HepG2 (cell line): ENCODE results near the gene MILR1. TPM values are rescaled to one million over a fixed set of nuclear protein-coding genes. Genes with fewer than 3 reads are reported as not detected.

Experiments
- ATAC-seq: fragments of 200-7000 bp; cut with Tn5 transposase; 3 replicates; pipeline ENCODE4 v1.9.1; 2020; ENCODE audit warnings: mild to moderate bottlenecking, moderate library complexity
- BruUV-seq: library from RNA; stranded (reverse); fragments of 400-500 nt; replicated peaks from 2 replicates; lab custom pipeline; 2021; lab: Mats Ljungman, UMichigan
- CTCF ChIA-PET: fragments of 300-600 bp; formaldehyde crosslinking; extraction: SDS; loops from one replicate; lab custom pipeline; 2021; ENCODE audit warnings: low total read pairs, inconsistent platforms, low intra/inter-chr PET ratio; lab: Yijun Ruan, JAX
- POLR2A ChIA-PET: fragments of 350-600 bp; sonication (Branson Sonifier 250); formaldehyde crosslinking; loops from one replicate; lab custom pipeline; 2020; ENCODE audit warnings: antibody characterized with exemption, inconsistent platforms; lab: Yijun Ruan, JAX
- DNase-seq: peaks from one replicate; pipeline ENCODE4 v3.0.0-alpha.2; 2015; ENCODE audit warnings: low spot score
- FAIRE-seq: peaks from 3 replicates; lab custom pipeline; 2011; peaks lifted over from hg19 to GRCh38; lab: Jason Lieb, UNC
- H2AFZ ChIP-seq: one replicate; pipeline ENCODE4 v1.6.1; 2011; ENCODE audit warnings: low read length, inconsistent platforms
- H3K27ac ChIP-seq: fragments of 300-600 bp; 3 replicates; pipeline ENCODE4 v1.8.0; 2011; ENCODE audit warnings: mixed run types, mild to moderate bottlenecking, mixed read lengths, low read length, inconsistent platforms; ENCODE audit not compliant: insufficient read depth; ENCODE audit errors: extremely low read length
- H3K27me3 ChIP-seq, 2 experiments: fragments of 200-600 bp in 1 of 2; 2 replicates in 1 of 2; 3 replicates in 1 of 2; pipeline versions ENCODE4 v1.6.0 to v1.8.0; 2011; ENCODE audit warnings: low read length in 2 of 2, mild to moderate bottlenecking in 2 of 2, moderate library complexity in 2 of 2, inconsistent platforms in 1 of 2; ENCODE audit not compliant: insufficient read depth in 2 of 2, control insufficient read depth in 1 of 2
- H3K36me3 ChIP-seq, 2 experiments: fragments of 200-600 bp in 1 of 2; replicated peaks in 1 of 2; 2 replicates in 1 of 2; 3 replicates in 1 of 2; pipeline versions ENCODE4 v1.5.1 to v1.8.0; 2011; ENCODE audit warnings: low read length in 2 of 2, inconsistent platforms in 1 of 2; ENCODE audit not compliant: insufficient read depth in 2 of 2, control insufficient read depth in 1 of 2
- H3K4me1 ChIP-seq: 2 replicates; pipeline ENCODE4 v1.5.1; 2012; ENCODE audit warnings: low read length, inconsistent platforms; ENCODE audit not compliant: insufficient read depth
- H3K4me2 ChIP-seq: 2 replicates; pipeline ENCODE4 v1.6.0; 2011; ENCODE audit warnings: low read depth, low read length, inconsistent platforms
- H3K4me3 ChIP-seq, 3 experiments: fragments of 200-600 bp in 1 of 3; sonication (generic), shearing (Covaris generic) in 1 of 3; replicated peaks in 1 of 3; 2 replicates each; pipeline ENCODE4 v1.5.1; 2011 to 2016; ENCODE audit warnings: low read length in 3 of 3, inconsistent platforms in 2 of 3, low read depth in 2 of 3, mild to moderate bottlenecking in 2 of 3, control low read depth in 1 of 3, mixed read lengths in 1 of 3; ENCODE audit not compliant: insufficient read depth in 1 of 3
- H3K79me2 ChIP-seq: one replicate; pipeline ENCODE4 v1.6.1; 2011; ENCODE audit warnings: low read length, inconsistent platforms; ENCODE audit not compliant: insufficient read depth
- H3K9ac ChIP-seq: 2 replicates; pipeline ENCODE4 v1.6.0; 2011; ENCODE audit warnings: mild to moderate bottlenecking, low read depth, low read length, inconsistent platforms; ENCODE audit not compliant: insufficient read depth
- H3K9me3 ChIP-seq: 2 replicates; pipeline ENCODE4 v1.5.1; 2012; ENCODE audit warnings: mild to moderate bottlenecking, low read length
- H4K20me1 ChIP-seq: 2 replicates; pipeline ENCODE4 v1.6.0; 2011; ENCODE audit warnings: inconsistent platforms, mild to moderate bottlenecking, low read length, moderate library complexity; ENCODE audit not compliant: insufficient read depth
- ARHGAP35 ChIP-seq: sonication (generic); formaldehyde crosslinking; IDR thresholded peaks from 2 replicates; pipeline ENCODE4 v1.9.0; 2022; ENCODE audit warnings: mild to moderate bottlenecking, inconsistent platforms, moderate library complexity, missing genetic modification reagents, borderline replicate concordance
- GTF2F1 ChIP-seq: fragments of 150-350 bp; IDR thresholded peaks from 2 replicates; pipeline ENCODE4 v1.6.1; 2014; ENCODE audit warnings: low read length
- KLF16 ChIP-seq, 2 experiments: sonication (generic) in 1 of 2; formaldehyde crosslinking in 1 of 2; IDR thresholded peaks; 2 replicates each; pipeline versions ENCODE4 v1.6.1 to v1.8.0; 2016 to 2023; ENCODE audit warnings: missing genetic modification reagents in 2 of 2, missing compliant biosample characterization in 1 of 2
- MTA3 ChIP-seq: sonication (generic); formaldehyde crosslinking; IDR thresholded peaks from 2 replicates; pipeline ENCODE4 v1.4.0; 2020; ENCODE audit warnings: missing genetic modification reagents
- POLR2AphosphoS5 ChIP-seq: IDR thresholded peaks from 2 replicates; pipeline ENCODE4 v1.6.1; 2012; ENCODE audit warnings: low read depth, low read length
- RBAK ChIP-seq: sonication (generic); formaldehyde crosslinking; IDR thresholded peaks from 2 replicates; pipeline ENCODE4 v1.5.1; 2020; ENCODE audit warnings: mild to moderate bottlenecking, missing genetic modification reagents
- RORA ChIP-seq: sonication (generic); formaldehyde crosslinking; IDR thresholded peaks from 2 replicates; pipeline ENCODE4 v1.5.0; 2020; ENCODE audit warnings: mild to moderate bottlenecking, missing genetic modification reagents, moderate library complexity
- TBL1XR1 ChIP-seq: fragments of 150-350 bp; IDR thresholded peaks from 2 replicates; pipeline ENCODE4 v1.6.1; 2014; ENCODE audit warnings: borderline replicate concordance, low read length; ENCODE audit not compliant: partially characterized antibody
- UBTF ChIP-seq: sonication (generic); formaldehyde crosslinking; IDR thresholded peaks from 2 replicates; pipeline ENCODE4 v1.4.0; 2020; ENCODE audit warnings: mild to moderate bottlenecking, missing genetic modification reagents
- ZMYM3 ChIP-seq: sonication (generic); formaldehyde crosslinking; IDR thresholded peaks from 2 replicates; pipeline ENCODE4 v1.5.1; 2020; ENCODE audit warnings: mild to moderate bottlenecking, missing genetic modification reagents
- ZNF24 ChIP-seq: fragments of 450-650 bp; IDR thresholded peaks from 2 replicates; pipeline ENCODE4 v1.6.1; 2017; ENCODE audit warnings: antibody characterized with exemption, mild to moderate bottlenecking
- ZNF34 ChIP-seq: sonication (generic); formaldehyde crosslinking; IDR thresholded peaks from 2 replicates; pipeline ENCODE4 v1.4.0; 2020; ENCODE audit warnings: mild to moderate bottlenecking, missing genetic modification reagents, borderline replicate concordance
- ZNF468 ChIP-seq: sonication (generic); formaldehyde crosslinking; IDR thresholded peaks from 2 replicates; pipeline ENCODE4 v1.8.0; 2022; ENCODE audit warnings: mild to moderate bottlenecking, moderate library complexity, missing genetic modification reagents
- ZNF597 ChIP-seq: sonication (generic); formaldehyde crosslinking; IDR thresholded peaks from 2 replicates; pipeline ENCODE4 v1.5.0; 2020; ENCODE audit warnings: missing genetic modification reagents
- ZNF660 ChIP-seq: sonication (generic); formaldehyde crosslinking; IDR thresholded peaks from 2 replicates; pipeline ENCODE4 v1.5.1; 2020; ENCODE audit warnings: mild to moderate bottlenecking, low read depth, missing genetic modification reagents, borderline replicate concordance
- WGBS: methylation state at CpG from one replicate; pipeline ENCODE4 v1.1.6; 2017; ENCODE audit warnings: low lambda C conversion rate; 5-methylcytosine and 5-hydroxymethylcytosine counted together
- in situ Hi-C: cut with HindIII; loops from 2 replicates; pipeline ENCODE4 v1.10.0; 2017; ENCODE audit warnings: low pct_unique_long_range_greater_than_20kb; ENCODE audit not compliant: extremely low pct_ligation_motif_present
- intact Hi-C: fragments of 100-400 bp; cut with micrococcal nuclease; formaldehyde crosslinking; loops from one replicate; pipeline ENCODE4 v1.10.0; 2022; ENCODE audit not compliant: unreplicated experiment
- polyA plus RNA-seq, 8 experiments: library from polyadenylated mRNA; depleted of rRNA in 3 of 8; stranded (reverse) in 7 of 8; unstranded in 1 of 8; fragments of >200 nt; fragmentation: Illumina TruSeq in 4 of 8; extraction: Trizol in 4 of 8; gene quantifications; 2 replicates each; pipeline versions ENCODE4 v1.2.1 to v1.2.3, GENCODE V29; 2011 to 2016; ENCODE audit warnings: low read depth in 4 of 8, missing spikeins in 1 of 8, mixed read lengths in 1 of 8; ENCODE audit not compliant: insufficient read depth in 1 of 8
- total RNA-seq, 5 experiments: library from RNA; depleted of rRNA; stranded (reverse); fragments of >200 nt; fragmentation: Illumina TruSeq; extraction: Trizol; gene quantifications; 2 replicates each; pipeline ENCODE4 v1.2.3, GENCODE V29; 2016; ENCODE audit warnings: low read depth in 1 of 5
- TF ChIP-seq, protein P1 (sequence below): sonication (generic); formaldehyde crosslinking; IDR thresholded peaks from 2 replicates; pipeline ENCODE4 v1.8.0; 2022; ENCODE audit warnings: missing genetic modification reagents, low read depth, mild to moderate bottlenecking, borderline replicate concordance
- TF ChIP-seq, protein P2 (sequence below): sonication (generic); formaldehyde crosslinking; IDR thresholded peaks from 2 replicates; pipeline ENCODE4 v1.4.0; 2020; ENCODE audit warnings: missing genetic modification reagents

Gene MILR1
- total and polyA plus RNA-seq, 2 of the 13 experiments (the other 11 are each of a cell fraction or from before 2014, with no cell fraction given): 0.27 to 1.7 TPM

GRCh38 chr17:64403881-64404460 is 44.9 kb upstream of the MILR1 start:
- no peak for FAIRE-seq
- DNase-seq: no peak
- intact Hi-C loops (no loop called here), in situ Hi-C loops (no loop called here)
- Histone ChIP-seq H3K27ac (no peak overlapping the region), H3K79me2 (no peaks in the 10 kb centered on the region), H3K9ac (no peak overlapping the region), H3K36me3 (no peaks in the 10 kb centered on the region; a peak in 1 of 5 replicates), H3K9me3 (no peaks in the 10 kb centered on the region), H4K20me1 (peaks cover 12% of the 10 kb centered on the region), H3K4me1 (peaks cover 75% of the 10 kb centered on the region), H3K4me3 (no peak overlapping the region), H2AFZ (no peak overlapping the region), H3K4me2 (no peak overlapping the region), H3K27me3 (no peaks in the 10 kb centered on the region)
- no TSS peak for BruUV-seq
- WGBS: 97% methylated on average over 6 of the region's 6 CpGs
- ChIA-PET CTCF (no interaction called here), POLR2A (no interaction called here)
- ATAC-seq: no peak
- 0 out of 2 replicates have a peak, but pooled peaks have one; percentile 26 for TF ChIP-seq UBTF (CRISPR knock-in tag)
- TF ChIP-seq GTF2F1: no peak
- TF ChIP-seq ZMYM3 (CRISPR knock-in tag): 0 out of 2 replicates have a peak, but pooled peaks have one; percentile 15
- TF ChIP-seq POLR2AphosphoS5: peak; percentile 38
- no peak for TF ChIP-seq TBL1XR1
- 0 out of 2 replicates have a peak, but pooled peaks have one; percentile 47 for TF ChIP-seq ZNF660 (CRISPR knock-in tag)
- TF ChIP-seq KLF16 (CRISPR knock-in tag; IDR thresholded peaks at IDR 0.05): no peak
- TF ChIP-seq ZNF24: no peak
- no peak for TF ChIP-seq ZNF34
- TF ChIP-seq MTA3: no peak
- no peak for TF ChIP-seq ZNF468 (CRISPR knock-in tag)
- TF ChIP-seq, protein P1, sequence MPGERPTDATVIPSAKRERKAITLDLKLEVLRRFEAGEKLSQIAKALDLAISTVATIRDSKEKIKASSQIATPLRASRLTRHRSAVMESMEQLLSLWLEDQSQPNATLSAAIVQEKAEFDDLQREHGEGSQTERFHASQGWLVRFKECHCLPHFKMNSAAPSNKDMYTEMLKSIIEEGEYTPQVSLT (CRISPR knock-in tag): no peak
- TF ChIP-seq RBAK (CRISPR knock-in tag): 0 out of 2 replicates have a peak, but pooled peaks have one; percentile 19
- no peak for TF ChIP-seq RORA (CRISPR knock-in tag)
- no peak for TF ChIP-seq ZNF597 (CRISPR knock-in tag)
- TF ChIP-seq ARHGAP35 (CRISPR knock-in tag): no peak
- TF ChIP-seq, protein P2, sequence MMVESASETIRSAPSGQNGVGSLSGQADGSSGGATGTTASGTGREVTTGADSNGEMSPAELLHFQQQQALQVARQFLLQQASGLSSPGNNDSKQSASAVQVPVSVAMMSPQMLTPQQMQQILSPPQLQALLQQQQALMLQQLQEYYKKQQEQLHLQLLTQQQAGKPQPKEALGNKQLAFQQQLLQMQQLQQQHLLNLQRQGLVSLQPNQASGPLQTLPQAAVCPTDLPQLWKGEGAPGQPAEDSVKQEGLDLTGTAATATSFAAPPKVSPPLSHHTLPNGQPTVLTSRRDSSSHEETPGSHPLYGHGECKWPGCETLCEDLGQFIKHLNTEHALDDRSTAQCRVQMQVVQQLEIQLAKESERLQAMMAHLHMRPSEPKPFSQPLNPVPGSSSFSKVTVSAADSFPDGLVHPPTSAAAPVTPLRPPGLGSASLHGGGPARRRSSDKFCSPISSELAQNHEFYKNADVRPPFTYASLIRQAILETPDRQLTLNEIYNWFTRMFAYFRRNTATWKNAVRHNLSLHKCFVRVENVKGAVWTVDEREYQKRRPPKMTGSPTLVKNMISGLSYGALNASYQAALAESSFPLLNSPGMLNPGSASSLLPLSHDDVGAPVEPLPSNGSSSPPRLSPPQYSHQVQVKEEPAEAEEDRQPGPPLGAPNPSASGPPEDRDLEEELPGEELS (CRISPR knock-in tag): no peak
